Loucy (cell line): ENCODE results near the gene TCEAL1.

Experiments used
- H2AFZ ChIP-seq: fragments of 200-600 bp; sonication (generic); 2 replicates; pipeline ENCODE4 v1.6.0; 2016; ENCODE audit warnings: antibody characterized with exemption, mild to moderate bottlenecking, low read length, moderate library complexity
- H3F3A ChIP-seq: fragments of 200-600 bp; 2 replicates; pipeline ENCODE4 v1.6.0; 2016; ENCODE audit warnings: antibody characterized with exemption, low read depth, mild to moderate bottlenecking
- H3K27me3 ChIP-seq: fragments of 200-600 bp; sonication (generic); 2 replicates; pipeline ENCODE4 v1.6.1; 2014; ENCODE audit warnings: low read length, mild to moderate bottlenecking; ENCODE audit not compliant: insufficient read depth, poor library complexity, severe bottlenecking
- H3K36me3 ChIP-seq: fragments of 200-600 bp; sonication (generic); 2 replicates; pipeline ENCODE4 v1.6.1; 2016; ENCODE audit warnings: low read length; ENCODE audit not compliant: insufficient read depth
- H3K4me1 ChIP-seq: fragments of 200-600 bp; sonication (generic); 2 replicates; pipeline ENCODE4 v1.5.1; 2014; ENCODE audit warnings: low read length, mild to moderate bottlenecking; ENCODE audit not compliant: insufficient read depth, poor library complexity, severe bottlenecking
- H3K4me2 ChIP-seq: fragments of 200-600 bp; sonication (generic); 2 replicates; pipeline ENCODE4 v1.6.0; 2014; ENCODE audit warnings: antibody characterized with exemption, low read length, low read depth, mild to moderate bottlenecking; ENCODE audit not compliant: poor library complexity, severe bottlenecking
- H3K4me3 ChIP-seq: fragments of 200-600 bp; sonication (generic); 2 replicates; pipeline ENCODE4 v1.5.1; 2014; ENCODE audit warnings: low read length, mild to moderate bottlenecking, mixed read lengths; ENCODE audit not compliant: poor library complexity, severe bottlenecking
- H3K79me2 ChIP-seq: fragments of 200-600 bp; sonication (generic); 2 replicates; pipeline ENCODE4 v1.6.1; 2014; ENCODE audit warnings: low read length; ENCODE audit not compliant: insufficient read depth
- H3K9ac ChIP-seq: fragments of 200-600 bp; sonication (generic); 2 replicates; pipeline ENCODE4 v1.6.0; 2014; ENCODE audit warnings: mild to moderate bottlenecking, low read depth, low read length, moderate library complexity; ENCODE audit not compliant: poor library complexity, severe bottlenecking
- H3K9me2 ChIP-seq: fragments of 200-600 bp; sonication (generic); replicated peaks from 2 replicates; pipeline ENCODE4 v1.6.1; 2016; ENCODE audit warnings: low read depth, low read length, mixed read lengths
- H3K9me3 ChIP-seq: fragments of 200-600 bp; sonication (generic); 2 replicates; pipeline ENCODE4 v1.6.1; 2014; ENCODE audit warnings: mild to moderate bottlenecking, antibody characterized with exemption, low read length, low read depth; ENCODE audit not compliant: insufficient read depth
- H4K20me1 ChIP-seq: fragments of 200-600 bp; sonication (generic); 2 replicates; pipeline ENCODE4 v1.6.0; 2014; ENCODE audit warnings: antibody characterized with exemption, low read length, mild to moderate bottlenecking; ENCODE audit not compliant: insufficient read depth, poor library complexity, severe bottlenecking
- CTCF ChIP-seq: fragments of 200-600 bp; sonication (generic); conservative IDR thresholded peaks from 2 replicates; pipeline ENCODE4 v1.5.1; 2014; ENCODE audit warnings: mild to moderate bottlenecking, antibody characterized with exemption, low read length
- EZH2phosphoT487 ChIP-seq: fragments of 200-600 bp; IDR thresholded peaks from 2 replicates; pipeline ENCODE4 v1.6.1; 2018; ENCODE audit warnings: antibody characterized with exemption, mild to moderate bottlenecking, moderate library complexity, borderline replicate concordance

Gene TCEAL1

GRCh38 chrX:103607364-103608305 is 21.1 kb upstream of the TCEAL1 start, which contains the start of gene TCEAL3:
TSS of gene TCEAL3 (plus strand) at chrX:103607963. CDS start at chrX:103609065, 1,102 bp downstream.
- Histone ChIP-seq H3K4me1 (no peaks in the 10 kb centered on the region), H3K9ac (peak within 1 kb of the TSS; percentile 72), H3K79me2 (no peaks in the 10 kb centered on the region), H3K4me3 (peak within 1 kb of the TSS; percentile 77), H3K9me3 (no peaks in the 10 kb centered on the region), H2AFZ (peak within 1 kb of the TSS; percentile 83), H3K9me2 (no peaks in the 10 kb centered on the region), H3K27me3 (no peaks in the 10 kb centered on the region), H3F3A (no peaks in the 10 kb centered on the region), H3K4me2 (peak within 1 kb of the TSS; percentile 68), H4K20me1 (no peaks in the 10 kb centered on the region), H3K36me3 (no peaks in the 10 kb centered on the region)
- no peak for TF ChIP-seq CTCF
- TF ChIP-seq EZH2phosphoT487, result no peak

DNA sequence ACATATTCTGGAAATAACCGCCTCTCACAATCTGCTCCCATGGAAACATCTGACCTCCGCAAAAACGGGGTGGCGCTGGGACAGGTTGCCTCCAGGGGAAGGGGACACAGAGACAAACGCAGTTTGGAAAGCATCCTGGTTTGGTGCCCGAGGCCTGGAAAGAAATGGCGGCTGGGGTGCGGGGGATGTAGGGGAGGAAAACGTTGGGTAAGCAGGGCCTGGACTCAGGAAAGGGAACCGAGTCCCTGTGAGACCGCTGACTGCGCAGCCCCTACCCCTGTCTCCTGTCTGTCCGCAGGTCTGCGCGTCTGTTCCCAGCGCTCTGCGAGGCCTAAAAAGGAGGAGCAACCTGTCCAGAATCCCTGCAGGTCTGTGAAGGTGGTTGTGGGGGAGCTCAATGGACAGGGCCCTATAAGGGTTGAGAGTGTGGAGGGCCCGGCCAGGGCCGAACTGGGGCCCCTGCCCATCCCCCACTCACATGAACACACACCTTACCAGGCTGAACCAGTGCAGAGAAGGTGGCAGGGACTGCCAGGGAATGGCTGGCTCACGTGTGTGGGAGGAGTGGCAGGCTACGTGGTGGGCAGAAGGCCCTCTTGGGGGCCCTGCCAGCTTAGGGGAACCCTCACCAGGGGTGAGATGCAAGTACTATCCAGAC is 20.3 kb upstream of the TCEAL1 start:
- no peaks in the 10 kb centered on the region for H3K9me2 ChIP-seq
- no peaks in the 10 kb centered on the region for H3K27me3 ChIP-seq
- no peaks in the 10 kb centered on the region for H3K4me1 ChIP-seq
- no peaks in the 10 kb centered on the region for H4K20me1 ChIP-seq
- TF ChIP-seq EZH2phosphoT487, result no peak
- TF ChIP-seq CTCF, result no peak
- peak overlapping the region; percentile 68 for H3K4me2 ChIP-seq
- peak overlapping the region; percentile 72 for H3K9ac ChIP-seq
- no peaks in the 10 kb centered on the region for H3K9me3 ChIP-seq
- H3K4me3 ChIP-seq, result peak overlapping the region; percentile 77
- no peaks in the 10 kb centered on the region for H3K79me2 ChIP-seq
- H3F3A ChIP-seq, result no peaks in the 10 kb centered on the region
- H2AFZ ChIP-seq, result peak overlapping the region; percentile 83; the same call in 1 of the 2 replicates
- H3K36me3 ChIP-seq, result no peaks in the 10 kb centered on the region

DNA sequence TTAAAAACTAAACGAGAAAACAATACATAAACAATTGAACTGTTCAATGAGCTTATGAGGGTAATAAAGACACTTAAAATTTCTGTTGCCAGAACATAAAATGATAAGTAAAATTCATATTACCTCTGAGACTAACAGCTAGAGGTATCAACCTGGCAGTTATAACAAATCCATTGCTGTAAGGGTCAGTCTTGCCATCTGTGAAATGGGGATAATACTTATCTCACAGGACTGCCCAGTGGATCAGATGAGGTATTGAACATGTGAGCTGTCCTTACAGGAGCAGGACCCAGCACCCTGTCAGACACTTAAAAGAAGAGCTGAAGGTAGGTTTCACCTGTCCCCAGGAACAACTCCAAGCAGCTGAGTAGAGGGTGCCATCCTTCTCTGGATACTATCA is 18.5 kb upstream of the TCEAL1 start:
- no peak for TF ChIP-seq EZH2phosphoT487
- no peak for TF ChIP-seq CTCF
- no peaks in the 10 kb centered on the region for H3K27me3 ChIP-seq
- H3K9me3 ChIP-seq, result no peaks in the 10 kb centered on the region
- no peaks in the 10 kb centered on the region for H4K20me1 ChIP-seq
- H3K4me3 ChIP-seq, result no peak overlapping the region
- H3K4me2 ChIP-seq, result no peak overlapping the region
- H3F3A ChIP-seq, result no peaks in the 10 kb centered on the region
- no peaks in the 10 kb centered on the region for H3K9me2 ChIP-seq
- H2AFZ ChIP-seq, result no peak overlapping the region
- no peak overlapping the region for H3K9ac ChIP-seq
- H3K79me2 ChIP-seq, result no peaks in the 10 kb centered on the region
- no peaks in the 10 kb centered on the region for H3K36me3 ChIP-seq
- H3K4me1 ChIP-seq, result no peaks in the 10 kb centered on the region
